HG02884 (cell line): ENCODE measurements around the gene TUBE1.

ENCODE experiments used
- ATAC-seq: cut with Tn5 transposase; IDR thresholded peaks from one replicate; pipeline ENCODE4 v1.9.1; 2021; ENCODE audit warnings: mild to moderate bottlenecking, moderate library complexity; ENCODE audit not compliant: unreplicated experiment

The TUBE1 gene

GRCh38 chr6:112037783-112038216 lies 49.5 kb downstream of the TUBE1 start:
- no peak for ATAC-seq

- ATAC-seq = no peak
Observed at GRCh38 chr6:112036088-112036637, 51.1 kb downstream of the TUBE1 start.

DNA sequence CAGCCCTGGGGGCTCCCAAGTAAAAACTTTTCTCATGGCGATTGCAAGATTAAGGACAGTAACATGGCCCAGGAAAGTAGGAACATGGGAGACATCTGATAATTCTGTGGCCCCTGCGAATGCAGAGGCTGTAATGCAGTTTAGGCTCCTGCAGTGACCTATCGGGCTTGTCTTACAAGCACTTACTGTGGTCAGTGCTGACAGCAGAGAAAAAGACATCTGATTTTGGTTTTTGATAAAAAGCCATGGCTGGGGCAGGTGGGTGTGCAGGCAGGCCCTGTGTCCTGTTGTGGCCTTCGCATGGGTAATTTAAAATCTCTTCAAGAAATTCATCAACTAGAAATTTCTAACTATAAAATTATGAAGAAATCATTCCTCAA lies 52.7 kb downstream of the TUBE1 start:
- ATAC-seq = no peak

DNA sequence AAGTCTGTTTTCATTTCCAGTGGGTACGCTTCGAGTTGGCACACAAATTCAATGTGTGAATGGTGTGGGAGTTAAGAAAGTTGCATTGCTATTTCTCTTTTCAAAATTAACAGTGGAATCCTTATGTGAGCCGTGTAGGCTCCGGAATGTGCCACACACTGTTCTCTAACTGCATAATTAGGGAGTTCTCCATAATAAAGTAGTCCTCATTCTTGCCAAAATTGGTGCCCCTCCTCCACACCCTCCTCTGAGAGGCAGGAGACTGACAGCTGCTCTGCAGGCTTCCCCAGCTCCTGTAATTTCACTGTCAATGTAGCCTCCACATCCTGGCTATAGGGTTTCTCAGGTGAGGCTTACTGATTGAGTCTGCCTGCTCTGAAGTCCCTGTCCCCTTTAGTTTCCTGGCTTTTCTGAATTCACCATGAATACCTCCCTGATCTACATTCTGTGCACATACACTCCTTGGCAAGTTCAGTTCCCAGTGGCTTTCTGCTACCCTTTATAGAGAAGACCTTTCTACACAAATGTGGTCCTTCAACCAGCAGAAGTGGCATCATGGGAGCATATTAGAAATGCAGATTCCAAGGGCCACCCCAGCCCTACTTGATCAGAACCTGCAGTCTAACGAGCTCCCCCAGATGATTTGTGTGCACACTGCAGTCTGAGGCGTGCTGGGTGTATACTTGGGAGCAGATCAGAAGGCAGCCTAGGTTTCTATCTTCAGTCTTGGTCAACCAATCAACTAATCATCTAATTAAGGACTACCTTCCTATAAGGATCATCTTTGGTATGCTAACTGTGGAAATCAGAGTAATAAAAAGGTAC lies 53.3 kb downstream of the TUBE1 start:
- ATAC-seq = no peak

- ATAC-seq = no peak
Observed at GRCh38 chr6:112032728-112033127, 54.6 kb downstream of the TUBE1 start.

DNA sequence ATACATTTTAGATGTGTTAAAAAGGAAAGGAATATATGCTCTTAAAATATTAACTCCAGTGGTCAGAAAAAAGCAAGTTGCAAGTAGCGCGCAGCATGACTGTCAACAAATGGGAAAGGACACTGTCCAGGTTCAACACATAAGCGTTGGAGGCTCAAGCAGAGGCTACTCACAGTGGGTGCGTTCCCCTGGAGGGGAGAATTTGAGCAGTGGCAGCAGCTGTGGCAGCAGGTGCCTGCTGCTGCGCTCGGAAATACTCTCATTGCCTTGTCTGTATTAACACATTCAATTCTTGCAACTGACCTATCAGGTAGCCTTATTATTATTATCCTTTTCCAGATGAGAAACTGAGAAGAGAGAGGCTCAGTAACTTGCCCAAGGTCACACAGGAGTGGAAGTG lies 55.3 kb downstream of the TUBE1 start:
- ATAC-seq = no peak

GRCh38 chr6:112030961-112031660 lies 56.2 kb downstream of the TUBE1 start:
- no peak for ATAC-seq

DNA sequence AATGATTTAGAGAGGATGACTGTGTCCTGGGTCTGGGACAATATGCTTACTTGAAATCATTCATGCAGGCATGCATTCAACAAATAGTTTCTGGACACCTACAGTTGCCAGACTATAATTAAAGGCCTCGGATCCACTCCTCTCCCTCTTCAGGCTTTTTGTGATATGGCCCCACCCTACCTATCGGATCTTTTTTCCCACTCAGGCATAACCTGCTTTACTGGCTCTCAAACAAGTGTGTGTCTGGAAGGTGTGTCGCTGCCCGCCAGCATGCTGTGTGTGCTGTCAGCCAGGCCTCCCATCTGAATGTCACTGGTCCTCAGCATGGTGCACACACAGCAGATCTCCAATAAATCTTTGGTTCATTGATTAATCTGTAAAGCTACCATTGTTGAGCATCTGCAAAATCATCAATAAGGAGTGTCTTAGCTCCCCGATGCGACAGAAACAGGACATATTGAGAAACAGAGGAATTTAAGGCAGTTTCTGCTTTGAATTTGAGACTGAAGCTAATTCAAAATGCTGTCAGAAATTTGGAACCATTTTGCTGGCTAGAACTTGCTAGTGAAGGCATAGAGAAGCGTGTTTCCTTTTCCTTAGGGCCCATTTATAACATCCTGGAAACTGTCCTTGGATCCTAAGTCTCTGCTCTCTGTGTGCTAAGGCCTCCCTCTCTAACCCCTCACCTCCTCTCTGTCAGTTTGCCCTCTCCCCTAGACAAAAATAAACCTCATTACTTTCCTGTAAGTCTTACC lies 56.9 kb downstream of the TUBE1 start:
- ATAC-seq = no peak

- no peak for ATAC-seq
Observed at GRCh38 chr6:112029045-112029822, 58.0 kb downstream of the TUBE1 start.

DNA sequence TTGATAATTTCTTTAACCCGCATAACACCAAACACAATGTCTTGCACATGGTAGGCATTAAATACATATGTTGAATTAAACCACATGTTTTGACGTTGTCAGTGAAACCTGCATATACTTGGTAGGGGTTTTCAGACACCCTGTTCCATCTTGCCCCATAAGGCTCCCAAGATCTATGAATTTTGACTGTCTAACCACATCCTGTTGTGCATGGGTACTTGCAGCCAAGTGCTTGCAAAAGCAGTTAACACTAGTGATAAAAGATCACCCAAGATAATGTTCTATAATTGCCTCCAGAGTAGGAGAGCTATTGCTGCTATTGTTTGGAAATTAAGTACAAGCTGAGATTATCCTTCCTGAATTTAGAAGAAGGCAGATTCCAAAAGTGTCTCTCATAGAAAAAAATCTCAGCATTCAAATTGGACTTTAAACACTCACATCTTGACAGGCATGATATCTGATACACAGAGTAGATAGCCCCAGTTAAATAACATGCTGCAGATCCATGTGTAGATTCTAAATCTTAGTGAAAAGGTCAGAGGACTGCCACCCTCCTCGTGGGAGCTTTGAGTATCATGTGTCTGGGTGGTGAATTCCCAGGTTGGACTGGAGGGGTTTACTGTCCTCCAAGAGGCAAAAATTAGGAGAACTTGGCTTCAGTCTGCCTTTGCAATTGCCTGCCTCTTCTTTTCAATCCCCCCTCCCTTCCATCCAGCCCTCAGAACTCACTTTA lies 59.2 kb downstream of the TUBE1 start:
- ATAC-seq = no peak

DNA sequence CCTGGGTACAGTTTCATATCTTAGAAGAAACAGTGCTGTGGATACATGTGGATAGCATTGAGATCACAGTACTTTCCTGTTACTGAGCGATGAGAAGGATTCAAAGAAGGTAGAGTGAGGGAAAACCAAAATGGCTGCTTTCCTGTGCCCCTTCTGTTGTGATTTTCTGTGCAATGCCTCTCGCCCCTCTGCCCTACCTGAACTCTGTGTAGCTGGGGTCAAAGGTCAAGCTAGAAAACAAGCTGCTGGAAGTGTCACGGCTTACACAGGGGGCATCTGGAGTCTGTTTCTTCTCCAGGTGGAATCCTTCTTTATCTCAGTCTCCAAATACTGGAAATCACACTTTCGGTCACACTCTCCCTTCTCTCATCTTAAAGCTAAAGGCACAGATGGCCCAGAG lies 60.3 kb downstream of the TUBE1 start:
- no peak for ATAC-seq

GRCh38 chr6:112024464-112024863 lies 62.8 kb downstream of the TUBE1 start:
- ATAC-seq = no peak

GRCh38 chr6:112022749-112023148 lies 64.5 kb downstream of the TUBE1 start:
- ATAC-seq = no peak

DNA sequence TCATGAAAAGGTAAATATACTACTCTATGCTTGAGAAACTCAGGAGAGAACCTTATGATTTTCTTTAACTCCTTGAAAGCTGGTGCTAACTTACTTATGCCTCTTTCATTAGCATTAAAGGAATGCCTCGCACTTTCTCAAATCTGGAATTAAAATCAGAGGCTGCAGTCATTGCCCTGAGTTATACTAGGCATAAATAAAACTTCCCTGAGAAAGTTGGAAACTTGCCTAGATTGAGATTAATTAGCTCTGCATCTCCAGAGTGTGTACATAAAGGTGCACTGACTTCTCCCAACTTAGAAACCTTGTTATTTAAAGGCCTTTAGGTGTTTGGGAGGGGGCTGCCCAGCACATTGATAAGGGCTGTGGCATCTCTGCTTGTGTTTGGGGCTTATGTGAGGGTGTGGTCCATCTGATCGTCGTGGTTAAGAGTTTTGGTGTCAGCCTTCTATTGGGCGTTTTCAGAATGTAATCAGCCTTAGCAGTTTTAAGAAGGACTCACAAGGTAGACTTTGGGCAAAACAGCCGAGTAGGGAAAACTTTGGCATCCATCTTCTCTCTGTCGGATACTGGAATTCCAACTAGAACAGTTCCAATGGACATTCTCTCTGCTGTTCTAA lies 65.5 kb downstream of the TUBE1 start:
- no peak for ATAC-seq
